B cell (primary cell): ENCODE measurements around the gene CCR5AS.
"Not testable (repeated sequence)": the region's sequence is repeated elsewhere in the genome, so short reads cannot be mapped to it uniquely, and the experiment has no call there.

Experiments used
- ATAC-seq: fragments of 200-7000 bp; cut with Tn5 transposase; one replicate; pipeline ENCODE4 v1.10.0; 2021; ENCODE audit warnings: low read depth, mild to moderate bottlenecking, moderate number of reproducible peaks, moderate library complexity
- CTCF ChIA-PET: fragments of 350-600 bp; sonication (Branson Sonifier 250); formaldehyde crosslinking; loops from one replicate; lab custom pipeline; 2021; ENCODE audit warnings: antibody characterized with exemption, inconsistent platforms; lab: Charles Lee
- POLR2A ChIA-PET: fragments of 350-600 bp; sonication (Branson Sonifier 250); formaldehyde crosslinking; loops from one replicate; lab custom pipeline; 2021; ENCODE audit warnings: antibody characterized with exemption; lab: Charles Lee
- DNase-seq: peaks from one replicate; pipeline ENCODE4 v3.0.0; 2013
- H2AFZ ChIP-seq: 2 replicates; pipeline ENCODE4 v1.6.1; 2012; ENCODE audit warnings: mild to moderate bottlenecking, low read depth, low read length; ENCODE audit not compliant: insufficient read depth, poor library complexity, severe bottlenecking
- H3K27ac ChIP-seq, 2 donors: 1 replicate in 1 of 2; 2 replicates in 1 of 2; pipeline ENCODE4 v1.5.1; 2012 to 2013; ENCODE audit warnings: low read length in 2 of 2, mild to moderate bottlenecking in 2 of 2, moderate library complexity in 1 of 2
- H3K27me3 ChIP-seq, 4 experiments: fragments of 200-600 bp in 1 of 4; sonication (generic) in 1 of 4; replicated peaks in 1 of 4; 1 replicate in 2 of 4; 2 replicates in 2 of 4; pipeline versions ENCODE4 v1.6.1 to v1.7.0; 2013 to 2016; ENCODE audit warnings: low read length in 3 of 4, mild to moderate bottlenecking in 2 of 4, mixed read lengths in 1 of 4, moderate library complexity in 1 of 4; ENCODE audit not compliant: insufficient read depth in 4 of 4, control insufficient read depth in 3 of 4; ENCODE audit errors: control extremely low read depth in 1 of 4
- H3K36me3 ChIP-seq, 2 experiments: replicated peaks in 1 of 2; 1 replicate in 1 of 2; 2 replicates in 1 of 2; pipeline versions ENCODE4 v1.6.1 to v1.7.1; 2013; ENCODE audit warnings: low read length in 1 of 2; ENCODE audit not compliant: insufficient read depth in 2 of 2, control insufficient read depth in 1 of 2; ENCODE audit errors: control extremely low read depth in 1 of 2, extremely low read depth in 1 of 2
- H3K4me1 ChIP-seq, 2 donors: fragments of 200-600 bp in 1 of 2; sonication (generic) in 1 of 2; 1 replicate in 1 of 2; 2 replicates in 1 of 2; pipeline versions ENCODE4 v1.5.1 to v1.6.1; 2013 to 2017; ENCODE audit warnings: low read length in 2 of 2; ENCODE audit not compliant: control insufficient read depth in 2 of 2, insufficient read depth in 2 of 2
- H3K4me2 ChIP-seq: replicated peaks from 2 replicates; pipeline ENCODE3; 2012; ENCODE audit warnings: mild to moderate bottlenecking, low read depth, low read length; ENCODE audit not compliant: poor library complexity, severe bottlenecking
- H3K4me3 ChIP-seq, 5 experiments: fragments of 200-600 bp in 1 of 5; sonication (generic) in 1 of 5; 1 replicate in 3 of 5; 2 replicates in 2 of 5; pipeline versions ENCODE4 v1.5.1 to v1.7.0; 2011 to 2016; ENCODE audit warnings: low read length in 4 of 5, mild to moderate bottlenecking in 4 of 5, low read depth in 2 of 5, control low read depth in 1 of 5, moderate library complexity in 1 of 5; ENCODE audit not compliant: insufficient read depth in 1 of 5; ENCODE audit errors: control extremely low read depth in 1 of 5, extremely low read depth in 1 of 5
- H3K79me2 ChIP-seq: fragments of 200-600 bp; sonication (generic); one replicate; pipeline ENCODE4 v1.6.0; 2016; ENCODE audit warnings: low read length; ENCODE audit not compliant: control insufficient read depth, insufficient read depth
- H3K9ac ChIP-seq: fragments of 200-600 bp; sonication (generic); 2 replicates; pipeline ENCODE4 v1.6.1; 2017; ENCODE audit warnings: mild to moderate bottlenecking, low read length, moderate library complexity
- H3K9me3 ChIP-seq, 3 donors: one replicate each; pipeline versions ENCODE4 v1.6.1 to v1.7.1; 2013; ENCODE audit warnings: low read length in 2 of 3; ENCODE audit not compliant: control insufficient read depth in 2 of 3, insufficient read depth in 1 of 3; ENCODE audit errors: control extremely low read depth in 1 of 3
- H4K20me1 ChIP-seq: 2 replicates; pipeline ENCODE4 v1.6.0; 2012; ENCODE audit warnings: mild to moderate bottlenecking, low read length; ENCODE audit not compliant: insufficient read depth, control insufficient read depth, poor library complexity, severe bottlenecking
- H3K27ac Mint-ChIP-seq: one replicate; pipeline ENCODE4 v1.8.0; 2021; ENCODE audit warnings: mixed read lengths
- H3K27me3 Mint-ChIP-seq: one replicate; pipeline ENCODE4 v1.8.0; 2021; ENCODE audit warnings: mixed read lengths
- H3K4me1 Mint-ChIP-seq: one replicate; pipeline ENCODE4 v1.8.0; 2021; ENCODE audit warnings: mixed read lengths
- H3K4me3 Mint-ChIP-seq: one replicate; pipeline ENCODE4 v1.8.0; 2021; ENCODE audit warnings: mixed read lengths
- H3K9me3 Mint-ChIP-seq: one replicate; pipeline ENCODE4 v1.8.0; 2022; ENCODE audit warnings: mixed read lengths; ENCODE audit not compliant: insufficient read depth
- EZH2 ChIP-seq: IDR thresholded peaks from 2 replicates; pipeline ENCODE4 v1.6.1; 2012; ENCODE audit warnings: borderline replicate concordance, low read depth, mild to moderate bottlenecking, moderate library complexity, low read length; ENCODE audit not compliant: insufficient read depth, poor library complexity, severe bottlenecking
- WGBS: methylation state at CpG from one replicate; pipeline ENCODE4 v1.1.5; 2013; ENCODE audit warnings: missing lambda C conversion rate; ENCODE audit not compliant: insufficient coverage; 5-methylcytosine and 5-hydroxymethylcytosine counted together
- intact Hi-C: fragments of 100-400 bp; cut with micrococcal nuclease; formaldehyde crosslinking; loops from one replicate; pipeline ENCODE4 v1.10.0; 2022
- TF ChIP-seq, protein P1 (sequence below): fragments of 200-600 bp; IDR thresholded peaks from one replicate; pipeline ENCODE4 v1.8.0; 2022; ENCODE audit warnings: antibody characterized with exemption, mild to moderate bottlenecking

Gene CCR5AS

GRCh38 chr3:46393011-46393410, 13.9 kb downstream of the CCR5AS start:
- intact Hi-C loops: no loop called here
- H3K27me3 Mint-ChIP-seq: no peaks in the 10 kb centered on the region
- Histone ChIP-seq H3K9me3 (no peaks in the 10 kb centered on the region), H3K79me2 (no peaks in the 10 kb centered on the region), H3K4me1 (peaks cover 10 to 16% of the 10 kb centered on the region in 2 donors), H2AFZ (no peak overlapping the region), H3K27me3 (no peaks in the 10 kb centered on the region), H3K9ac (no peak overlapping the region), H3K4me2 (no peak overlapping the region), H3K4me3 (no peak overlapping the region), H4K20me1 (no peaks in the 10 kb centered on the region), H3K27ac (no peak overlapping the region), H3K36me3 (no peaks in the 10 kb centered on the region)
- TF ChIP-seq EZH2: no peak
- TF ChIP-seq, protein P1, sequence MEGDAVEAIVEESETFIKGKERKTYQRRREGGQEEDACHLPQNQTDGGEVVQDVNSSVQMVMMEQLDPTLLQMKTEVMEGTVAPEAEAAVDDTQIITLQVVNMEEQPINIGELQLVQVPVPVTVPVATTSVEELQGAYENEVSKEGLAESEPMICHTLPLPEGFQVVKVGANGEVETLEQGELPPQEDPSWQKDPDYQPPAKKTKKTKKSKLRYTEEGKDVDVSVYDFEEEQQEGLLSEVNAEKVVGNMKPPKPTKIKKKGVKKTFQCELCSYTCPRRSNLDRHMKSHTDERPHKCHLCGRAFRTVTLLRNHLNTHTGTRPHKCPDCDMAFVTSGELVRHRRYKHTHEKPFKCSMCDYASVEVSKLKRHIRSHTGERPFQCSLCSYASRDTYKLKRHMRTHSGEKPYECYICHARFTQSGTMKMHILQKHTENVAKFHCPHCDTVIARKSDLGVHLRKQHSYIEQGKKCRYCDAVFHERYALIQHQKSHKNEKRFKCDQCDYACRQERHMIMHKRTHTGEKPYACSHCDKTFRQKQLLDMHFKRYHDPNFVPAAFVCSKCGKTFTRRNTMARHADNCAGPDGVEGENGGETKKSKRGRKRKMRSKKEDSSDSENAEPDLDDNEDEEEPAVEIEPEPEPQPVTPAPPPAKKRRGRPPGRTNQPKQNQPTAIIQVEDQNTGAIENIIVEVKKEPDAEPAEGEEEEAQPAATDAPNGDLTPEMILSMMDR: no peak
- no peak overlapping the region for H3K4me3 Mint-ChIP-seq
- ChIA-PET CTCF (no interaction called here), POLR2A (no interaction called here)
- DNase-seq (no peak), ATAC-seq (no peak)
- H3K9me3 Mint-ChIP-seq: no peaks in the 10 kb centered on the region
- WGBS: 91% methylated on average over 2 of the region's 2 CpGs
- no peak overlapping the region for H3K27ac Mint-ChIP-seq
- peaks cover 24% of the 10 kb centered on the region for H3K4me1 Mint-ChIP-seq

DNA sequence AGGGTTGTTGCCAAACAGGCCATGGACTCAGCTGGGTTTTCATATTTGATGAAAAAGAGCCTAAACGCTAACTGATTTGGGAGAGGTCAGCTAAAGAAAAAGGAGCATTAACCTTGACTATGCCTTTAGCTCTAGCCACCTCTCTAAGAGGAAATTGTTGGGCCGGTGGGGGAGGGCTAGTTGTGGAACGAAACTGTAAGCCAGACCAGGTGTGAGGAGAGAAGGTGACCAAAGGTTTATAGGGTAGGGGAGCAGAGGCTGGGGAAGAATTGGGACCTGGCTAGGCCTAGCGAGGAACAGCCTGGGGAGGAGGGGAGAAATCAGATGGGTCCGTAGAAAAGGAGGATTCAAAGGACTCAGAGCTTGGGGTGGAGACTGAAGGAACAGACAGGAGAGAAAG, 15.3 kb downstream of the CCR5AS start:
- 95% methylated on average over 4 of the region's 5 CpGs for WGBS
- H3K9ac ChIP-seq, H4K20me1 ChIP-seq, H3K4me3 Mint-ChIP-seq, H3K4me1 ChIP-seq, DNase-seq, ATAC-seq, H3K27ac ChIP-seq, H3K36me3 ChIP-seq, H3K79me2 ChIP-seq, H3K4me2 ChIP-seq, H2AFZ ChIP-seq, POLR2A ChIA-PET, H3K9me3 Mint-ChIP-seq, intact Hi-C loops, H3K9me3 ChIP-seq, H3K27ac Mint-ChIP-seq, H3K27me3 ChIP-seq, H3K27me3 Mint-ChIP-seq, H3K4me3 ChIP-seq: not testable (repeated sequence)
- peaks cover 18% of the 10 kb centered on the region for H3K4me1 Mint-ChIP-seq
- CTCF ChIA-PET: interaction anchor here (1.1 kb wide), 1 partner anchor 13 kb away, joined by 4 read pairs; no protein-coding TSS in a partner anchor
